ENCODE data around the gene CYP2U1. TPM values are rescaled to one million over a fixed set of nuclear protein-coding genes. Genes with fewer than 3 reads are reported as not detected.
"Not testable (repeated sequence)": the region's sequence is repeated elsewhere in the genome, so short reads cannot be mapped to it uniquely, and the experiment has no call there.

CYP2U1 gene
- polyA plus RNA-seq (ENCODE audit: insufficient read depth in 1 of 5, insufficient read length in 5 of 5, low replicate concordance in 1 of 5) = 1 to 10 TPM; 4.7 to 5.7 (median 4.9) TPM
- long read RNA-seq, donor 1, full-length matches to known transcripts = 1 of 1 reads
- long read RNA-seq, donor 1, partial matches to known transcripts = 0 of 1 reads
- long read RNA-seq, donor 1, other reads (novel, unspliced or antisense) = 0 of 1 reads
- long read RNA-seq, donor 2, full-length matches to known transcripts = 1 of 6 reads
- long read RNA-seq, donor 2, partial matches to known transcripts = 5 of 6 reads
- long read RNA-seq, donor 2, other reads (novel, unspliced or antisense) = 0 of 6 reads
- long read RNA-seq, donor 3, full-length matches to known transcripts = 1 of 1 reads
- long read RNA-seq, donor 3, partial matches to known transcripts = 0 of 1 reads
- long read RNA-seq, donor 3, other reads (novel, unspliced or antisense) = 0 of 1 reads
- long read RNA-seq, donor 4 = 0 reads
- long read RNA-seq, donor 5, full-length matches to known transcripts = 1 of 1 reads
- long read RNA-seq, donor 5, partial matches to known transcripts = 0 of 1 reads
- long read RNA-seq, donor 5, other reads (novel, unspliced or antisense) = 0 of 1 reads
- long read RNA-seq, donor 6, full-length matches to known transcripts = 1 of 1 reads
- long read RNA-seq, donor 6, partial matches to known transcripts = 0 of 1 reads
- long read RNA-seq, donor 6, other reads (novel, unspliced or antisense) = 0 of 1 reads
- long read RNA-seq, donor 7, full-length matches to known transcripts = 1 of 1 reads
- long read RNA-seq, donor 7, partial matches to known transcripts = 0 of 1 reads
- long read RNA-seq, donor 7, other reads (novel, unspliced or antisense) = 0 of 1 reads
- long read RNA-seq, donor 8, full-length matches to known transcripts = 2 of 2 reads
- long read RNA-seq, donor 8, partial matches to known transcripts = 0 of 2 reads
- long read RNA-seq, donor 8, other reads (novel, unspliced or antisense) = 0 of 2 reads

DNA sequence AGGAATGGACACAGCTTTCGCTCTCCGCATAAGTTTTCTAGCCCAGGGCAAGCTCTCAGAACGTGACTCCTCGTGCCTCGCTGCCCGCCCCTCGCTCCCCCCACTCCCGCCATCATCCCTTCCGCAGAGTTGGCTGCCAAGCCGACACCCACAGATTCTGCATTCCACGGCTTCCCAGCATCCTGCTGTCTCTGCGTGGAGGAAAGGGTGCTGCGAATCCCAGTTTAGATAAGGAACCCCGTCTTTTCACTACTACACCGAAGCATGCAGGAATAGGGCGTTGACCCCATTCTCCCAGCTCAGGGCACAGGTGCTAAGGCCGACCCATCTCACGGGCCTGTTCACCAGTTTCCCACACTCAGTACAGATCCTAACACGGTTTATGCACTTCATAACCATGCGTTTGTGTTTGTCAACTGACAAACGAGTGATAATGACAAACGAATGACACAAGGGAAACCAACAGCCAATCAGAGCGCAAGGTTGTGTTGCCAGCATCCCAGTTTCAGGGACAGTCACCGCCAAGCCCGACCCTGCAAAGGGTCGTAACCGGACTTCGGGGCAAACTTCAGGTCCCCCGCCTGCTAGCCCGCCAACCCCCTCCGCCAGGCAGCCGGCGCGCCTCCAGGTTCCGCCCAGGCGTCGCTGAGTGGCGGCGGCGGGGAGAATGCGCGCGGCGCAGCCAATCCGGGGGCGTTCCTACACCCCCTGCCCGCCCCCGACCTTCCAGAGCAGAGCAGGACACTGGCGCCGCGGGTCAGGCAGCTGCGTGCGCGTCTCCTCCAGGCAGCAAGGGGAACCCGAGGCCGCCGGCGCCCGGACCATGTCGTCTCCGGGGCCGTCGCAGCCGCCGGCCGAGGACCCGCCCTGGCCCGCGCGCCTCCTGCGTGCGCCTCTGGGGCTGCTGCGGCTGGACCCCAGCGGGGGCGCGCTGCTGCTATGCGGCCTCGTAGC is at the start of gene CYP2U1:
TSS of gene CYP2U1 (plus strand) at position 729 of the 954 bp plus-strand sequence. CDS start at position 824, 95 bp downstream.
- DNase-seq = peak; percentile 72 to 77

DNA sequence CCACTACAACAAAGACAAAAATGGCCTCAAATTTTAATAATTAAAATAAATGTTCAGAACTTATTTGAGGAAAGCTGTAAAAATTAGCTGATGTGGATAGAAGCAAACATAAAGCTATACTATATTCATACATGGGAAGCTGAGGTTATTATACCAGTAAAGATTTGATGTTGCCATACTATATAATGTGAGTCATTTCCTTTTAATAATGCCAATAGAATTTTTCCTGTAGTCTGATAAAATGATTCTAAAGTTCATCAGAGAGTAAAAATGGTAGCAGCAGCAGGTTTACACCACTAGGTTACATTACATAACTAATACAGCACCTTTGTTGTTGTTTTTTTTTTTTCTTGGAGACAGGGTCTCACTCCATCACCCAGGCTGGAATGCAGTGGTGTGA is 45.5 kb upstream of the CYP2U1 start:
- no peak for DNase-seq

DNA sequence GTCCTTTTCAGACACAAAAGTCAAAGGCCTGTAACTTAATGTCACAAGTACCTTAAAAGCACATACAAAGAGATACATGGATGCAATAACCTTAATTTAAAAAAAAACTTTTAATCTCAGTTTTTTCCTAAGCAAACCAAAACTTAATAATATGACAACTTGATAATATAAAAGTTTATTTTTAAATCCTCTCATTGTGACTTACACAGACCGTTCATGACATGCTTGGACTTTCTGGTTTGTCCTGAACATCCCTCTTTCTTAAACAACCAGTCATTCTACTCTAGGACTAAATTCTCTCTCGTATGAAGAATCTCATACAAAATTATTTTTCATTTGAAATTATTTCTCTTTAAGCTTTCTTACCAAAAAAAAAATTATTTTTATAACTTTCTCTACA is 43.1 kb upstream of the CYP2U1 start:
- no peak for DNase-seq

DNA sequence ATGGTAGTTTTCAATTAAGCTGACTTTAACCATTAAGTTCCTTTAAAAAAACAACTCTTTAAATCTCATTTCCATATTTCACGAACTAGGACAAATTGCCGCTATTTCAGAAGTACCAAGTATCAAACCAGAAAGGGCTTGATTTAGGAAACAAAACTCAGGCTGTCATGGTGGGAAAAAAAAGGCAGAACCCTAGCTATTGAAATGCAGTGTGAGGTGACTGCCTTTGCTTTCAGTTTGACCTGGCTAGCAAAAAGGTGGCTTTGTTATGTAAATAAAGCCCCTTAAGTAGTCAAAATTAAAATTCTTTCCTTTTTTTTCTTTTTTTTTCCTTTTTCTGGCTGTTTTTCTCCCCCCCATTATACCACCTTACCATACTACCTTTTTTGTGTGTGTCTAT is 40.6 kb upstream of the CYP2U1 start:
- no peak for DNase-seq

DNA sequence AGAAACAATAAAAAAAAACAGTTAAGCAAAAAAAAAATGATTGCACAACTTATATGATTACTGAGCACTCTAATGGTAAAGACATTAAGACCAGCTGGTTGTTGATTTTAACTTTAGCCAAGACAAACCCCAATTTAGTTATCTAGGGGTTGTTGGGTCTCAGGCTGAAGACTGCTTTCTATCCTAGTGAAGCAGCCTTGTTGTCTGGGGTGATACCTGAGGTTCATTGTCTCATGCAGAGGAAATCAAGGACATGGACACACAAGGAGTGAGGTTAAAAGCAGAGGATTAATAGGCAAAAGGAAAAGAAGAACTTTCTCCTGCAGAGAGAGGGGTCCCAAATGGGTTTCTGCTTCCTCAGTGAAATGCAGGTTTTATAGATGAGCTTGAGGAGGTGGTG is 40.0 kb upstream of the CYP2U1 start:
- DNase-seq = no peak

DNA sequence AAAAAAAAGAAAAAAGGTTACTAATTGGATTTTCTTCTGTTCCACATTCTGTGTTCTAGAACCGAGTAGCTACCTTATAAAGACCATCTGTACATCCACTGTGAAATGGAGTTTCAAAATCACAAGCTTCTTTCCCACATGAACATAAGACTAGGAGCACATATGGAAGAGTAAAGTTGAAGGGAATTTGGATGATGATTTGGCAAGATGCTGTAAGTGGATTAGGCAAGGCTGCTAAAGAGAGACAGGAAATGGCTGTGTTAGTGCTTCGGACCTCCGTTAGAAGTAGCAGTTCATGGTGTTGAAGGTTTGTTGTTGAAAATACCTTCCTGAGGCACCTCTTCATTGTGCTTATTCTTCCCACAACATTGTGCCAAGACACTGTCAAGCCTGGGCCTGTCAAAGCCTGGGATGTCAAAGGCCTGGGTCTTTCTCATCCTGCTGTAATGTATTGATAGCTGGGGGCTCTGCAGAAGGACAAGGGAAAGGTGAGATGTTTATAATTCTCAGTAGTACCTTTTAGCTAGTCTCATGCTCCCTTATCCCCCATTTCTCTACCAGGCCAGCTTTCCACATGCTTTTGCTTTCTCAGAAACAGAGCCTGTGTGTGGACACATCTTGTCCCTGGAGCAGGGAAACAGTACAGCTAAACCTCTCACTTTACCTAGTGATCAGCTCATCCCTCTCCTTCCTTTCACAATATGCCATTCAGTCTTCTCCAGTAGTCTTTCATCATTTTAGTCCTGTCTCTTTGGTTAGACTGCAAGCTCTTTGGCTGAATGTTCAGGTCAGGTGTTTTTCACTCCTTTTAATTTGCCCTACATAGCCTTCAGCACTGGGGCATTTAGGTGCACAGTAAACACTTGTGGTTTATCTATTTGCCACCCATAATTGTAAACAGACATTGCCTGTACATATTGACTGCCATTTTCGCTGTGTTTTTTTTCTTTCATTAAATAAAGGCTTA is 37.9 kb upstream of the CYP2U1 start:
- no peak for DNase-seq

DNA sequence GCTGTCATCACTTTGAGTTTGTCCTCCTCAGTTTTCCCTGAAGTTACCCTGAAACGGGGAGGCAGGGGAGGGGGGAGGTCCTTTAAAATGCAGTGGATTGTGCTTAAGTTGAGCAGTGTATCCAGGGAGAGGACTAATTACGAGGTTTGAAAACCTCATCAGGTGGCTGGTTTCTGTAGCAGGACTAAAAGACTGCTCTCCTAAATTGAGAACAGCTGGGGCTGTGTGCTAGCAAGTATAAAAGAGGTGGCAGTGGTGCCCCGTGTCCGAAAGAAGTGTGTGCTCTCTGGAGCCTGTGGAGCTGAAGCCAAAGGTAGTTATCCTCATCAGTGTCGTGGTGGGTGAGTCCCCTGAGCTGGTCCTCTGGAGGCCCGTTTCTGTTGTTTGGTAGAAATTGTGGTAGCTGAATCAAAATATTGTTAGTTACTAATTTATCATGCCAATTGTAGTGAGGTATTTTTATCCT is 37.2 kb upstream of the CYP2U1 start:
- DNase-seq = no peak

DNA sequence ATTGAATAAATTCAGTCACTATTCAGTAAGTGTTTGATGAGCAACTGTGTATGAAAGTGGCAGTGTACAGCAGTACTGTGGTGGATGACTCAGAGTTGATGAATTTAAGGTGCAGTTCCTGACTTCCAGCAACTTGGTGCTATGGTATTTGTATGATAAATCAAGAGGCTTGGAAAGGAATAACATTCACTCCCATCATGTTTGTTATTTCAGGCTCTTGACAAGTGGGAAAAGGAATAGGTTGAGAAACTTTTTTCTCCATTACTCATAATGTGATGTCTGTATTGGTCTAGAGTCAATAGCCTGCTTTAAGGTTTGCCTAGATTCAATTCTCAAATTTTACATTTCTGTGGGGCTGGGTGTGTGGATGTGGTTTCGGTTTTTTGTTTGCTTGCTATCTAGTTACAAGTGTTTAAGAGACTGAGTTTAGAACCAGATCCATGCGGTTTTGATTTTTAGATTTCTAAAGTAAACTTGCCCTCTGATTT is 35.1 kb upstream of the CYP2U1 start:
- no peak for DNase-seq

DNA sequence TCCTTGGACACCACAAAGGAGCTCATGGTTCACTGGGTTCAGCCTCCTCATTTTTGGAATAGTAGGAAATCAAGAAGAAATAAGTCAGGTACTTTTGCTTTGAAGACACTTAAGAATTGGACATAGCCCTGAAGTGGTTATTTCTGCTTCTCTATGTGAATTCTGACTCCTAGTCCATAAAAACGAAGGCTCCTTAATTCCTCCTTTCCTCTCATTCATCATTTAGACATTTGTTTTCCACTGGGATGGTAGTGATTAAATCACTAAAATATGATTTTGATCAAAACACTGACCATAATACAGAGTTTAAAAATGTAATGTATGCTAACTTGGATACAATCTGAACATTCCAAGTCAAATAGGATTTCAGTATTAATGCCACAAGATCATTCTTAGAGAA is 34.7 kb upstream of the CYP2U1 start:
- DNase-seq = no peak

DNA sequence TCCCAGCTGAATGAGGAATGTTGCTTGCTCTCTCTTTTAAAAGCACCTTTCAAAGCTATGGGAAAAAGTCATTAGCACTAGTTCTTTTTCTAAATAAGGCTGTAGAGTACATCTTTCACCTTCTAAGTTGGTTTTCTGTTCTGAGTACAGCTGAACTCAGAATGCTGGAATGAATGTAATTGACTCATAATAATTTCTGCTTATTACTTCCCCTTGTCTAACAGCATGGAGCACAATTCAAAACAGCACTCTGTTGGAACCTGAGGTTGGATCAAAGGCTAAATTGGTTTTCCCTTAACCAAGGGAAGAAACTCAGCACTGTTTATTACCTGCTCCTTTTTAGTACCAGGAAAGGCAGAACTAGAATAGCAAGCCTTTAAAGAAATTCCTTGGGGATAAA is 33.5 kb upstream of the CYP2U1 start:
- DNase-seq = no peak

DNA sequence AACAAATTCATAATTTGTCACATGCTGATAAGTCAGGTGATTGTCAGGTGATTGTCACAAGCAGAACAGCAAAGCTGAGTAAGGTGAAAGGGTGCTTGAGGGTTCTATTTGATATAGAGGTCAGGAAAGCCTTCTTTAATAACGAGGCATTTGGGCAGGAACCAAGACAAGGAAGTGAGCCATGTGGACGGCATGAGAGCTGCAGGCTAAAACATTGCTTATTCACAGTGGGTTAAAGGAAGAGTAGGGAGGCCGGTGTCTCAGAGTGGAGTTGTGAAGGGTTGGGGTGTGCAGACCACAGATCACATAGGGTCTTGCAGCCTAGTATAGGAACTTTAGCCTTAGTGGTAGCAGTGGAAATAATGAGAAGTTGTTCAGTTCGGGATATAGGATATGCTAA is 31.3 kb upstream of the CYP2U1 start:
- no peak for DNase-seq

DNA sequence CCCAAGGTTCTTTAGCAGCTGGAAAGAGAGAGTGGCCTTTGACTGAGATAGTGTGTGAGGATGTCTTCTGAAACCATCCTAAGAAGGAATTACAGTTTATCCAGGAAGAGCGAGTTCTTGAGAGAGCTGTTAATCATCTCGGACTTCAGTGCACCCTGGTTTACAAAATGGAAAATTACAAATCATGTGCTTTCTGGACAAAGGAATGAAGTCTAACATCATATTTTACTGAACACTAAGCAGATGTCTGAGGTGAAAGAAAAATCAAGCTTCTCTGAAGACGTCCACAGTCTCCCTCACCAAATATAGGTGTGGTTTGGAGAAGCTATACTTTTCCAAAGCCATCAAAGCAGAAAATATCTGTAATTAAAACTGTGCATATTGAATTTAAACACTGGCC is 30.8 kb upstream of the CYP2U1 start:
- no peak for DNase-seq

DNA sequence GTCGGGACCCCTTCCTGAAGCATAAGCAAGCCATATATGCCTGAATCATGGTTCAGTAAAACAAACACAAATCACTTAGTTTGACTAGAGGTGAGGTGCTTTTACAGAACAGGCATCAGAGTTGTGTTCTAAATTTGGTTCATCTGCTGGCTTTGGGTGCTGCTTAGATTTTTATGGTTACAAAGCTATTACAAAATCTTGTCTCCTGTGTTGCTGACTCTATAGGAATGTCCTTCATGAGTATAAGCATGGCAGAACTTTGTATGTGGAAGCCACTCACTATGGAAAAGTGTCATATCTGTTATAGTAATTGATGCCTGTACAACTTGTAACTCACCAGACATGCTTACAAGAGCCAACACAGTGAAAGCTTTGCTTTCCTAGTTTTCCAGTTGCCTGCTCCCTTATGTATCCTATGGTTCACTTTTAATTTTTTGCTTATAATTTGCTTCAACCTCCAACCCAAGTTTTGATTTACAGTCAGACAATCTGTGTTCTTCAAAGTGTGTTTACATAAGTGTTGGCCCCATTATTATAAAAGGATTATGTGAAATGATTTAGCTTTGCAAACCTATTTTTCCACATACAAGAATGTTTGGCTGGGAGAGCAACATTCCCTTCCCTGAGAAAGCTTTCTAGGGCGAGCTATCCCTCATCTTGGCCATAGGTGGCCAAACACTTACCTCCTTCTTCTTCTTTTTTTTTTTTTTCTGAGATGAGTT is 30.0 kb upstream of the CYP2U1 start:
- DNase-seq = no peak

DNA sequence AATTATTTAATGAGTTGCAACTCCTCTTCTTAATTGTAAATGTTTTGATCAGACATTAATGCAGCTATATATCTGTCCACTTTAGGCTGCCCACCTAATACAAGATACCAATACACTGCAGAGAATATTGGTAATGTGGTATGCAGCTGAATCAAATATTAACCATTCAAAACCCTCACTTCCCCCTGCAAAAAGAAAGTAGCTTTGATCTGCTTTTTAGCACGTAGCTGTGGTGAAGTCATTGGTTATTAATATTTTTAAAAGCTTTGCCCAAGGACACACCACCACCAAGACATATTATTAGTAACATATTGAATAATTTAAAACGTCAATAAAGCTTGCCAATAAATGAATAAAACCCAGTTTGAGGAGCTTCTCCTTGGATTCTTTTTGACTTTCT is 28.6 kb upstream of the CYP2U1 start:
- no peak for DNase-seq

DNA sequence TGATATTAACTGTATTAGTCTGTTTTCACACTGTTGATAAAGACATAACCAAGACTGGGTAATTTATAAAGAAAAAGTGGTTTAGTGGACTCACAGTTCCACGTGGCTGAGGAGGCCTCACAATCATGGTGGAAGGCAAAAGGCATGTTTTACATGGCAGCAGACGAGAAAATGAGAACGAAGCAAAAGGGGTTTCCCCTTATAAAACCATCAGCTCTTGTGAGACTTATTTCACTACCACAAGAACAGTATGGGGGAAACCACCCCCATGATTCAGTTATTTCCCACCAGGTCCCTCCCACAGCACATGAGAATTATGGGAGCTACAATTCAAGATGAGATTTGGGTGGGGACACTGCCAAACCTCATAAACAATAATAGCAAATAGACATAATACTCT is 26.3 kb upstream of the CYP2U1 start:
- DNase-seq = not testable (repeated sequence)

DNA sequence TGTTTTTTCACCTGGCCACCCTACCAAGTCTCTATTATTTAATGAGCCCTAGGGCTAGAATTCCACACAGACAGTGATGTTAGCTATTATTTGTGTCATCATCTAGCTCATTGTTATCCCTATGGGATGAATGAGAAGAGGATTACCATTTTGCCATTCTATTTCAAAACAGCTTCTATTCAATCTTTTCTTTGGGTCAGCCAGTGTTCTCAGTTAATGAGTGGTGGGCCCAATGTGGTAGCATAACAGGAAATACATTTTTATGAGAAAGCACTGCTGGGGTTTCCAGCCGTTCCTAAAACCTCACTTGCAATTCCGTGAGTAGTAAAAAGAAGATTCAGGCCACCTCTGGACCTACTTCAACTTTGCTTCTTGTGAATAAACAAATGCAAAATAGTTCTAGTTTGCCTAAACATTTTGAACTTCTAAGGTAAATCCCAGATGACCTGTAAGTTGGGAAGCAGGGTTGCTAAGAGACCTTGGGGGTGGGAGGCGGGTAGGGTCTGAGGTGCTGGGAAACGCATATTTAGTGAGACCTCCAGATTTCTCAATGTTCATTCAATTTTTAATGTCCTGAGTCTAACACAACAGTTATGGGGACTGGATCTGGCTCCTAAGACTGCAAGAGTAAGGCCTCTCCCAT is 24.8 kb upstream of the CYP2U1 start:
- DNase-seq = no peak

DNA sequence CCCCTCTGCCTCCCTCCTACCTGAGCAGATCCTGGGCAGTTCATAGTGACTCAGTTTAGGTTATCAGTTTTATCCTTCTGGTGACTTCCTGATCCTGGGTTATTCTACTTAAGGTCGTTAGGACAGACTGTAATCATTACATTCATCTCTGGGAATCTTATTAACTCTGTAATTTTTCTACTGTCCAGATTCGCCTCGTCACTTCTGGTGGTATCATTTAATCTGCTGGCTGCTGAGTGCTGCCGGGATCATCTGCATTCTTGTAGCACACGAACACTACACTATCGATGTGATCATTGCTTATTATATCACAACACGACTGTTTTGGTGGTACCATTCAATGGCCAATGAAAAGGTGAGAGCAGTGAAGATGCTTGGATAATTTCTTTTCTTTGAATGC is 23.0 kb upstream of the CYP2U1 start:
- no peak for DNase-seq

DNA sequence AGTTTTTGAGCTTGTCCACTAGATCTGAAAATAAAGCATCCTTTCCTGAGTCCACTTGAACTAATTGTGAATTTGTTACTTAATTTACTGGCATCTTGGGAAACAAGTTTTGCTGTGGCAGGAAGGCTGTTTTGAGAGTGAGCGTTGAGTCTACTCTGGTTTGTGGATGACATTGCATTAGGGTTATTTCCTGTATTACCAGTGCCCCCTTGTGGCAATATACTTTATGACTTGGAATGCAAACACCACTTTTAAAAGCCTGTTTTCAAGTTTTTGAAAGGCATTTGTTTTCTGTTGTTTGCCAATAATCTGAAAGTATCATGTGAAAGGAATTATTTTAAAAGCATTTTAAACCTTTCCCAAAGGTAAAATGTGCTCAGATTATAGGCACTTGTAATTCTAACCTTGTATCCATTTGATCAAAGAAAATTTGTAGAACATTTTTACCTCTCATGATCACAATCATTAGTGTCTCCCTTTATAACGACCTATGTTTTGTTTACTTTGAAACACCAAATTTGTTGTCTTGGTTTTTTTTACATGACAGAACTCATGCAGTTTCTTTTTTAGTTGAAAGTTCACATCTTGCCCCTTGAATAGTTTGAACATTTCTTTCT is 18.0 kb upstream of the CYP2U1 start:
- peak; percentile 51 to 57 for DNase-seq

Data from right lung (tissue), 10 donors.